Left forelimb (tissue), 1 donor: Measurements from ENCODE around the gene TRANK1.
"Not testable (repeated sequence)": the region's sequence is repeated elsewhere in the genome, so short reads cannot be mapped to it uniquely, and the experiment has no call there.

Experiments
- DNase-seq: peaks from one replicate; pipeline ENCODE4 v3.0.0-alpha.2; 2018; ENCODE audit warnings: low spot score

TRANK1 gene

GRCh38 chr3:36919439-36920160 is 25.3 kb downstream of the TRANK1 start:
- DNase-seq, result no peak

GRCh38 chr3:36918050-36918449 is 26.8 kb downstream of the TRANK1 start:
- DNase-seq, result no peak

- DNase-seq, result no peak
Measured at GRCh38 chr3:36911990-36912804, 32.7 kb downstream of the TRANK1 start.

GRCh38 chr3:36909666-36910065 is 35.2 kb downstream of the TRANK1 start:
- DNase-seq, result no peak

- no peak for DNase-seq
Measured at GRCh38 chr3:36909181-36909580, 35.7 kb downstream of the TRANK1 start.

GRCh38 chr3:36908647-36909180 is 36.1 kb downstream of the TRANK1 start:
- no peak for DNase-seq

- DNase-seq, result no peak
Measured at GRCh38 chr3:36907911-36908646, 36.8 kb downstream of the TRANK1 start.

GRCh38 chr3:36906504-36907149 is 38.2 kb downstream of the TRANK1 start:
- DNase-seq, result no peak

GRCh38 chr3:36905545-36905944 is 39.3 kb downstream of the TRANK1 start:
- no peak for DNase-seq

- no peak for DNase-seq
Measured at GRCh38 chr3:36904641-36905040, 40.2 kb downstream of the TRANK1 start.

GRCh38 chr3:36904065-36904464 is 40.8 kb downstream of the TRANK1 start:
- not testable (repeated sequence) for DNase-seq

- DNase-seq, result no peak
Measured at GRCh38 chr3:36903119-36903882, 41.6 kb downstream of the TRANK1 start.

GRCh38 chr3:36901588-36901987 is 43.3 kb downstream of the TRANK1 start:
- no peak for DNase-seq

- DNase-seq, result no peak
Measured at GRCh38 chr3:36900474-36901443, 44.1 kb downstream of the TRANK1 start.

GRCh38 chr3:36895496-36896409 is 49.1 kb downstream of the TRANK1 start:
- no peak for DNase-seq

- DNase-seq, result no peak
Measured at GRCh38 chr3:36894914-36895313, 49.9 kb downstream of the TRANK1 start.

GRCh38 chr3:36893826-36894225 is 51.0 kb downstream of the TRANK1 start:
- no peak for DNase-seq

GRCh38 chr3:36893137-36893557 is 51.7 kb downstream of the TRANK1 start:
- DNase-seq, result no peak
